Cerebellar cortex (tissue), 1 donor: ENCODE data around the gene PAPSS1.
A peak's percentile ranks its signal among the peaks of the same experiment; 100 is the strongest.
"Not testable (repeated sequence)": the region's sequence is repeated elsewhere in the genome, so short reads cannot be mapped to it uniquely, and the experiment has no call there.

Experiments used
- DNase-seq: peaks from one replicate; pipeline ENCODE4 v3.0.0-alpha.2; 2015; ENCODE audit warnings: low spot score

PAPSS1 gene

DNA sequence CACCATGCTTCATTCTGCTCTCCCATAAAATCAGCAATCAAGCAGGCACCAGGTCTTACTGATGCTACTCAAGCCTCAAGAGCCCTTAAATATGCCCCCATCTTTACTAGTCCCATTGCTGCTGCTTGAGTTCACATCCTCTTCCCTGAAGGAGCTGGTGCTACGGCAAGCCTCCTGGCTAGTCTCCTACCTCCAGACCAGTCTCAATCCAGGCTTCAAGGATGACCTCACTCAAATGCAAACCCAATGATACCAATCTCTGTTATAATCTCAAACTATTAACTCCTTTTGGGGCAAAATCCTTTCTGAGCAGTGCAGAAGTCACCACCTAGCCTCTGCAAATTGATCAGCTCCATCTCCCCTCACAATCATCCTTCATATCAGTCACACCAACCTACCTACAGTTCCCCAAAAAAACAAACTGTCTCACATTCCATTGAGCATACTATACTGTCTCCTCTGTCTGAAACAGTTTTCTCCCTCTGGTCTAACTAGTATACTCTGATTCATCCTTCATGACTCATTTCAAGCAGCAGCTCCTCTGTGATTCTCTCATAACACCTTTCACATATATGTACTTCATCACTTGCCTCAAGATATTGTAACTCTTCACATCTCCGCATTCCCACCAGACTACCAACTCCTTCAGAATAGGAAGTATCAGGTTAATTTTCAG lies 30.0 kb downstream of the PAPSS1 start:
- DNase-seq = no peak

DNA sequence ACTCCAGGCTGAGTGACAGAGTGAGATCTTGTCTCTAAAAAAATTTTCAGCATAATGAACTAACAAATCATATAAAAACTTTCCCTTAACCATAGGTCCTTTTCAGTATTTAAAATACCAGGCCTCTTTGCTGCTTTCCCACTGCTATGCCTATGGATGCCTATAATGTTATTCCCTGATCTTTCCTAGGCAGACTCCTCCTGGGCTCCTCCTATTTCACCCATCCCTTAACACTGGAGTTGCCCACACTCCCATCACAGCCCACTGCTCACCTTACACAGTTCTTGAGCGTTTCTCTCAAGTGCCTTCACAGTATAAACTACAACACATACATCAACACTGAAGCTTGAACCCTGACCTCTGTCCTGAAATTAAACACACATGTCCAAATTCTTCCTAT lies 31.6 kb downstream of the PAPSS1 start:
- DNase-seq = no peak

DNA sequence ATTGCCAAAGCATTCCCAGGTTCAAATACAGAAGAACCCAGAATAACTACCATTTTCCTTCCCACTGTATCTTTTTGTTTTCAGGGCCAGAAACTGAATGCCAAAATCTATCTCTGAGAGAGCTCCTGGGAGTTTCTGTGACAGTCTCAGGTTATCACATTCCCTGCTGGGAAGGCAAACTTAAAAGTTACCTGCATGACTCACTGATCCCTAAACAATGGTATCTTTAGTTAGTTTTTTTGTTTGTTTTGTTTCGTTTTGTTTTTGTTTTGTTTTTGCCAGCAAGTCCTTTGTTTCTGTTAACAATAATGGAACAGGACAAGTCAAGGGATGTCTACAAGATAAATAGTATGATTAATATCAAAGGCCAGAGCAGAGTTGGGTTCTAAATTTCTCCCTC lies 34.3 kb downstream of the PAPSS1 start:
- no peak for DNase-seq

GRCh38 chr4:107683873-107684272 lies 36.2 kb downstream of the PAPSS1 start:
- DNase-seq = no peak

DNA sequence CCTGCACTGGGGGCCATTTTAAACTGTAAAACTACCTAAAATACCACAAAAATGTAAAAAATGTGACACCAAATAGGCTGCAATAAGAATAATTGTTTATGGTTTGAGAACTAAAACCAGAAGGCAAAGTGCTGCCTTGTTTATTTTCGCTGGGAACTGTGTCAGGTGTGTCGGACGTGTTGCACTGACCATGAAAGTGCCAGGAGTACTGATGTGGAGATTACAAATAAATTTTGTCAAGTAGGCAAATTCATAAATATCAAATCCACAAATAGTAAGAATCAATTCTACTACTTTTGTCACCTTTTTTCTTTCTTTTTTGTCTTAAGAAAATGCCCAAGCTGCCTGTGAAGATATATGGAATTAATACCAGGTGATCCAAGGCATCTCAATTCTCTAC lies 37.7 kb downstream of the PAPSS1 start:
- no peak for DNase-seq

DNA sequence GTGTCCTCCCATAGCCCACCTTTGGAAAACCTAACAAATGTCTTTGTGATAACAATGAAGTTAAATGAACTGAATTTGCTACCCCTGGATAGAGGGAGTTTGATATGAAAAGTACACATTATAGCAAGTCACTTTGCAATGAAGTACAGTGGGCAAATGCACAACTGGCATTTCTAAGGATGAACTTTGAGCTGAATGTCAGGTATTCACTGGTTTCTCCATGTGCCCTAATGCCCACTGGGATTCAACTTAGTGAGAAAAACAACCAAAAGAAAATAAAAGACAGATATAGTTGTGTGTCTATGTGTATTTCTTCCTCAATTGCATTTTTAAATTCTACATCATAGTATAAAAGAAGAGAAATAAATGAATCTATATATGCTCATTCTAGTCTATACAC lies 51.0 kb downstream of the PAPSS1 start:
- no peak for DNase-seq

- DNase-seq = peak; percentile 18
These were observed 53.9 kb downstream of the PAPSS1 start for GRCh38 chr4:107666134-107666533.

- no peak for DNase-seq
These were observed 55.0 kb downstream of the PAPSS1 start for GRCh38 chr4:107665001-107665400.

DNA sequence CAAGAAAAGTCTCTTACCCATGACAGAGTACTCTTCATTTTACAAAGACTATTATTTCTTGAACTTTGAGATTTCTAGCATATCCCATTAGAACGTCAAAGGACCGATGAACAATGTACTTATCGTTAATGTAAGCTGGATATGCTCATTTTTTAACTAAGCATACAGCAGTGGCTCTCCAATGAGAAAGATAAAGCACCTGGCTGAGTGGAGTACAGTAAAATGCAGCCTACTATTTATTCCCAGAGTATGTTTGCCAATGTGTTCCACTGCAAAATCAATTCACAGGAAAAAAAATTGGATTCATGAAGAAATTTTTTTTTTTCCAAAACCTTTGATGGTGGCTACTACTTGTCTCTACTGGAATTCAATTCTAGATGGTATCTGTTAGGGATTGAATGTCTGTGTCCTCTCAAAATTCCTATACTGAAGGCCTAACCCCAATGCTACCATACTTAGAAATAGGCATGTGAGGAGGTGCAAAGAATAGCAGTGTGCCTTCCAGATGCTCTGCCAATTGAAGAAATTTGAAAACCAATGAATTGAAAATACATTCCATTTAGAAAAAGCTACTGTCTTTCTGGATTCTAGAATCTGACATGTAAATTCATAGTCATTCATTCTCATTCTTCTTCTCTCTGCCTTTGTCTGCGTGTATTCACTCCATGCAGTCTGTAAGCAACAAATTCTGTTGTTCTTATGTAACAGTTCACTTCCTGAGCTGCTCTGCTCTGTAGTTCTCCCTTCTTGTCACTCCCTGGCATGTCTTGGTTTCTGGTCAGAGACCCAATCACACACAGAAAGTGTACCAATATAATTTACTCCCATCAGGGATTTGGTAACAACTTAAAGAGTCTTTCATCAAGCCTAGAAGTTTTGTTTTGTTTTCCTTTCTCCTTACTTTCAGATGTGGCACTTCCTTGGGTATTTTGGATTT lies 61.4 kb downstream of the PAPSS1 start:
- DNase-seq = peak; percentile 32

DNA sequence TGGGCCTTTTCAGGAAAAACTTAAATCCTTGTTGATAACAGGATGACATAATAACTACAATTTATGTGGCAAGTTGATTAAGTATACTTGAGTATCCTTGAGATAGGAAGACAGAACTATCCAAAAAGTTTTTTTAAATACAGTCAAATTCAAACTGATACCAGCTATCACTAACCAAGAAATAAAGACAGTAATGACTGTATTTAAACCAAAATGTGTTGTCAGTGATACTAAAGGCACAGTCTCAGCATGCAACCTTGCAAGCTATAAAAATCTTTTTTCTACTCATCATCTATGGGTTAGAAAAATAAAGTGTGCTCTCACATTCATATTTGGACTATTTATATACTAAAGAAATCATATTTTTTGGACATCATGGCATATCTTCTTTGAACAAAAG lies 64.7 kb downstream of the PAPSS1 start:
- no peak for DNase-seq

GRCh38 chr4:107654694-107655093 lies 65.3 kb downstream of the PAPSS1 start:
- DNase-seq = no peak

- not testable (repeated sequence) for DNase-seq
These were observed 68.6 kb downstream of the PAPSS1 start for GRCh38 chr4:107651408-107651807.

- no peak for DNase-seq
These were observed 69.8 kb downstream of the PAPSS1 start for GRCh38 chr4:107650251-107650650.

DNA sequence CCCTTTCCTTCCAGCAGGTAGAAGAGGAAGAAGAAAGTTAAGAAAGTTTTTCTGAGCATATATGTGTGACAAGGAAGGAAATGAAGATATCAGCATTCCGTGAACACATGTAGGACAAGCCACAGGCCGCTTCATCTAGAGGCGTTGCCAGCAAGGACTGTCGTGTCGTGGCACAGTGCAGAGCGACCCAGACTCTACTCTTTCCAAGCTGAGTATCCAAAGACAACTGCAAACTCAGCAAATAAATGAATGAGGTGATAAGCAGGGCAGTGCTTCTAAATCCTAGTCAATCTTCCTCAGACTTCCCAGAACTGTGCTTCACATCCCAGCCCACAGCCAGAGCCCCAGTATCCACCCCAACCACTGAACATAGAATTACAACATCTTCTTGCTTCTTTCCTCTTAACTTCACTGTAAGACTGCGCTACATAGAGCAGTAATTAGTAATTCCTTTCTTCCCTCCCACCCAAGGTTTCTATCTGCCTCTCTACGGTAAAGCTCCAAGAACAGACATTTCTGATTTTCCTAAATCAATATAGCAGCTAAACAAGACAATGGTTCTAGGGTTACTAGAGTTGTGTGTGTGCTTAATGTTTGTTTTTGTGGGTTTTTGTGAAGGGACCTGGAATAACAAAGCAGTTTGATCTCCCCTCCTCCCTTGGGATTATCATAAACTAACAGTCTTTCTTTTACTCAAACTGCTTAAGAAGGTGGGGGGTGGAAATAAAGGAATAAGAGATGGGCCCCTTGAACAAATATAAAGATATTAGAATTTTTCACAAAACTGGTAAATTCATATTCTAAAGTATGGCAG lies 71.6 kb downstream of the PAPSS1 start:
- DNase-seq = no peak

- no peak for DNase-seq
These were observed 72.4 kb downstream of the PAPSS1 start for GRCh38 chr4:107647591-107647990.

GRCh38 chr4:107645604-107646003 lies 74.4 kb downstream of the PAPSS1 start:
- no peak for DNase-seq

- DNase-seq = no peak
These were observed 77.0 kb downstream of the PAPSS1 start for GRCh38 chr4:107643021-107643420.

- DNase-seq = no peak
These were observed 79.2 kb downstream of the PAPSS1 start for GRCh38 chr4:107640878-107641277.

DNA sequence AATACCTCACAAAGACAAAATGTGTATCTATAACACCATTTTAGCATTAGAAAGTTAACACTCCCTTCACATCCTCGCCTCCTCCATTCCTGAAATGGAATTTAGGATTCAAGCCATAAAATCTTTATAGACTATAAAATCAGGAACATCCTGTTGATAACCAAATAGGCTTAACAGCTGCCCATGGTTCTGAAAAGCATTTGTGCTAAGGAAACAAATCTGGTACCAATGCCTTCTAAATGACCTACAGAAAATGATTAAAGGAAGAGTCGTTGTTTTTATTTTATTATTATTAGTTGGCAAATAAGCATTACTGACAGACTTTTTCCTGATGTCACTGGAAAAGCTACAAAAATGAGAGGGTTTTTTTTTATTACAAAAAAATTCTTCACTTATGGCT lies 79.8 kb downstream of the PAPSS1 start:
- no peak for DNase-seq

- DNase-seq = no peak
These were observed 84.3 kb downstream of the PAPSS1 start for GRCh38 chr4:107635735-107636134.

DNA sequence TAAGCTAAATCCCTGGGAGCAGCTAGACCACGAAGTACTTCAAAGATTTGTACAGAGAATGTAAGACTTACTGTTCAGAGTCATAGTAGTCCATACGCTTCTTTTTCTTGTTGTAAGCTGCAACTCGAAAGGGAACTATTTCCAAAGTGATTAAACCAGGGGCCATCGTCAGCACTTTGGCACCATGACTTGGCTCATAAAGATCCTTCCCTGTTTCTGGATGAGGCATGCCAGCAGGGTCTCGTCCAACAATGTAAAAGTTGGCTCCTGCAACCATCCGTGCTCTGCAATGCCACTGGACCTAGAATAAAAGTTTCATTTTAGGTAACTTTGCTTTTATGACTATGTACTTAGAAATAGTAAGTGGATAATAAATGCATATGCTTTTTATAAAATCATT lies 88.5 kb downstream of the PAPSS1 start:
- no peak for DNase-seq

- DNase-seq = no peak
These were observed 89.8 kb downstream of the PAPSS1 start for GRCh38 chr4:107630185-107630705.
